HG03565 (cell line): ENCODE results near the gene MAP7.
"Not testable (repeated sequence)": the region's sequence is repeated elsewhere in the genome, so short reads cannot be mapped to it uniquely, and the experiment has no call there.

Experiments used
- ATAC-seq: cut with Tn5 transposase; IDR thresholded peaks from one replicate; pipeline ENCODE4 v1.9.1; 2021; ENCODE audit warnings: mild to moderate bottlenecking, moderate library complexity; ENCODE audit not compliant: unreplicated experiment

The MAP7 gene

GRCh38 chr6:136315594-136315993 lies 234.6 kb downstream of the MAP7 start:
- ATAC-seq, result no peak

GRCh38 chr6:136312975-136313374 lies 237.2 kb downstream of the MAP7 start:
- ATAC-seq, result no peak

GRCh38 chr6:136309729-136310311 lies 240.4 kb downstream of the MAP7 start:
- no peak for ATAC-seq

- ATAC-seq, result no peak
Measured at GRCh38 chr6:136309171-136309570, 241.1 kb downstream of the MAP7 start.

GRCh38 chr6:136308469-136308868 lies 241.8 kb downstream of the MAP7 start:
- ATAC-seq, result not testable (repeated sequence)

- ATAC-seq, result no peak
Measured at GRCh38 chr6:136307351-136307750, 242.9 kb downstream of the MAP7 start.

GRCh38 chr6:136306466-136306865 lies 243.8 kb downstream of the MAP7 start:
- no peak for ATAC-seq

GRCh38 chr6:136304410-136304809 lies 245.8 kb downstream of the MAP7 start:
- ATAC-seq, result no peak

GRCh38 chr6:136303516-136303915 lies 246.7 kb downstream of the MAP7 start:
- ATAC-seq, result no peak

GRCh38 chr6:136294621-136295020 lies 255.6 kb downstream of the MAP7 start:
- ATAC-seq, result no peak
